ENCODE results near the gene EGLN3.
"Not testable (repeated sequence)": the region's sequence is repeated elsewhere in the genome, so short reads cannot be mapped to it uniquely, and the experiment has no call there.

The EGLN3 gene

GRCh38 chr14:33934043-33934750, 16.7 kb downstream of the EGLN3 start:
- no peak for DNase-seq

- no peak for DNase-seq
Measured at GRCh38 chr14:33933386-33933933, 17.4 kb downstream of the EGLN3 start.

DNA sequence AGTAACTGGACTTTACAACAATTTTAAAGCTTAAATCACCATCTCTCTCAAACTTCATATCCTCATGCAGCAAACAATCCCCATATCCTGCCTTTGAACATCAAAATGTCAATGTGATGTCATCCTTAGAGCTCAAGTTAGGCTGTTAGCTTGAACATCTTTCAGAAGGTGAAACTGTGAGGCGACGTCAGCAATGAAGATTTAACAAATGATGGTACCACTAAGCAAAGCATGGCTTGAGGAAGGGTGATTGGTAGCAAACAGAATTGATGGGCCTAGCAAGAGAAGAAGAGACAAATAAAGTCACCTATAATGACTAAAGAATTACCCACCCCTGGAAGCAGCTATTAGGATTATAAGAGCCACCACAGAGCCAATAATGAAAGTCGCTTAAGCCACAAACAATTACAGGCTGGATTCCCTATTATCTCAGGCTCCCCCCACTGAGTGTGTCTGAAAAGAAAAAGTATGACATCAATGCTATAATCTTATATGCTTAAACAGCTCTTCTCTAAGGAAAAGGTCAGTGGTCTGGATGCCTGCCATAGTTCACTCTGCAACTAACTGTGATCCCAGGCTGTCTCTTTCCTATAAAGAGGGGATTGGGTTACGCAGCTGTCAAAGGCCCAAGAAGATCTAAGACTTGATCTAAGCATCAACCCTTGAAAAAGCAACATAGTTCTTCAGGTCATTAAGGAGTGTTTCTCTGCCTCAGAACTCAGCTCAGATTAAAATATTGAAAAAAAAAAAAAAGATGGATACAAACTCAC, 18.1 kb downstream of the EGLN3 start:
- DNase-seq = no peak

DNA sequence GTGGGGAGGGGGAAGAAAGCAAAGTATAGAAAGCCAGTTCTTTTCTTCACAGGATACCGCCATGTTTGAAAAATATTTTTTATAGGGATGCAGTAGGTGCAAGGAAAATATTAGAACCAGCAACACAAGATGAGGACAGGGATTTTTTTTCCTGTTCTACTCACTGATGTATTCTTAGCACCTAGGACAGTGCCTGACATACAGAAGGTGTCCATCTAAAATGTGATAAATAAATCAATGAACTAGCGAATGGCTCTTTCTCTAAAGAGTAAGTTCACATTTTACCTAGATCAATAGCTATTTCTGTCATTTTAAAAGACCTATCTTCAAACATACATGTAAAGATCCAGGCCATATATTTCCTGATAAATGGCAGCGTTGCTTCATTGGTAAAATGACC, 18.8 kb downstream of the EGLN3 start:
- DNase-seq = no peak

DNA sequence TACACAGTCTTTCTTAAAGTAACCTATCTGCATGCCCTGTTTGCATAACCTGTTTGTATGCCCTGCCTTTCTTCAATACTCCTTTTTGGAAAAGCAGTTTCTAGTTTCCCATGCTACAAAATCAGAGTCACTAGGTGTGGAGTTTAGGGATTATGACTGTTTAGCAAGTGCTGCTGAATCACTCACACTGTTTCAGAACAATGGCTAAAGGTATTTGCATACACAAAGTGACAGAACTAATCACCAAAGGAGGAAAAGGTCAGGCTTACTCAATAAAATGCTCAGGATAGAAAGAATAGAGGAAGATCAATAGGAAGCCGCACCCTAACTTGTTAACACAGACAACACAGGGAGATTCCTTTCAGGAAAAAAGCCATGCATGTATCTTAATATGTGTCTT, 19.4 kb downstream of the EGLN3 start:
- no peak for DNase-seq

DNA sequence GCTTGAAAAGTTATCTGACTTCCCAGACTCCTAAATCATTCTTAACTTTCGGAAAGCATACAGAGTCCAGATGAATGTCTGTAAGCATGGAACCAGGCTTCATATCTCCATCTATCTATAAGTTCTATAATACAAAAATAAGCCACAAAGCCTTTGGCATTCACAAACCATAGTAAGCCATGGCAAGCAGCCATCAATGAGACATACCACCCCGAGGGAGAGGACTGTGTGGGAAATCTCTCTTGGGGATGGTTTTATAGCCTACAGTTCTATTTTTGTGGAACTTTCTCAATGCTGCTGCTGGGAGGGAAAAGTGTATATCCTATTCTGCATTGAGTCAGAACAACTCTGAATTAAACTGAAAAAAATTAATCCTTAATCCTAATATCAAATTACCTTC, 20.4 kb downstream of the EGLN3 start:
- DNase-seq = no peak

GRCh38 chr14:33929799-33930408, 21.0 kb downstream of the EGLN3 start:
- DNase-seq = no peak

DNA sequence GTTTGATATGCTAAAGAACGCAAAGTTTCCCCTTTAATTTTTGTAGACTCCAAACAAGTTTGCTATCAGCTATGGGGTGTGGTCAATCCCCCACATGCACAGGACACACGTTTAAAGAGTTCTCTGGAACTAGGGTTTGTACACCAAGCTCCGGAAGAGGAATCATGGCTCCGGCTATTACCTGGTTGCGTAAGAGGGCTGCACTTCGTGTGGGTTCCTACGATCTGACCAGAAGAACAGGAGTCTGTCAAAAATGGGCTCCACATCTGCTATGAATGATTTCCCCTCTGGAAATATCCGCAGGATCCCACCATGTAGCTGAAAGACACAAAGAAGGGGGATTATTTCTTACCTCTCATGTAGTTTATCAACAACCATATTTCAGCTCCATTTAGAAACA, 22.0 kb downstream of the EGLN3 start:
- no peak for DNase-seq

GRCh38 chr14:33927944-33928343, 22.9 kb downstream of the EGLN3 start:
- DNase-seq = no peak

DNA sequence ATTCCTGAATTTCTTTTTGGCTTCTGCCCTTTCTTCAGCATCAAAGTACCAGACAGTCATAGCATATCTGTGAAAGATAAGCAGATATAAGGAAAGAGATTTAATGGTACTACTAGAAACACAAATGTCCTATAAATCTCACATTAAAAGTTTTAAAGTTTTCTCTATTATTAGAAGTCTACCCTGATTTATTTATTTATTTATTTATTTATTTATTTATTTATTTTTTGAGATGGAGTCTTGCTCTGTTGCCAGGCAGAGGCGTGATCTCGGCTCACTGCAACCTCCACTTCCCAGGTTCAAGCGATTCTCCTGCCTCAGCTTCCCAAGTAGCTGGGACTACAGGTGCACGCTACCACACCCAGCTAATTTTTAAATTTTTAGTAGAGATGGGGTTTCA, 23.9 kb downstream of the EGLN3 start:
- not testable (repeated sequence) for DNase-seq

DNA sequence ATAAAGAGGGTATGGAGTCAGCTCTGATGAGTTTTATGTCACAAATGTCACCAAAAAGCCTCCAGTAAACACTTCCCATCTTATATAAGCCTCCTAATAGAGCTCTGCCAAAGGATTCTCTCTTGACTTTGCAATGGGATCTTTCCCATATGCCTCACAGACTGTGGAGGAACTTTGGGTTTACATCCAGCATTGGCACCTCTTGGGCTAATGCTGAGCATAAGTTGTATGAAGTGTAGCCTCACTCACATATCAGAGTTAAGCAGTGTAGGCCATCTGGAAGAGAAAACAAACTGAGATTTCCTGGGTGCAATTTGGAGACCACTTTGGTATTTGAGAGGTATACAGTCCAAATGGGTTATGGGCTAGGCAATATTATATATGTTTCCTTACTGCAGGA, 24.9 kb downstream of the EGLN3 start:
- no peak for DNase-seq

DNA sequence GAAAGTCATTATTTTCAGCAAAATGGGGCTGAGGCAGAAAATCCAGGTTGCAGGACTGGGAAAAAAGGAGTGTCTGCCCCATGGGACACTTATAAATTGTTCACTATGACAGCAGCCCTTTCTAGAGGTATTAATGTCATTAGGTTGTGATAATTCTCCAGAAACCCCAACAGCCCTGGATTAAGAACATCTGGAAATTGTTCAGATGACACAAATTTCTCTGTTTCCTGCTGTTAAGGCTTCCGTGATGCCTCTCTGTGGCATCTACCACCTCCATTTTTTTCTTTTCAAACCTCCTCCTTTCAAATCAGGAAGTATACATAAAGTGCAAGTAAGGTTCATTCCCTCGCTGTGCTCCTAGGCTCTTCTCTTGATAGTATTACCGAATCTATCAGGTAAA, 25.6 kb downstream of the EGLN3 start:
- DNase-seq = no peak

GRCh38 chr14:33924566-33925100, 26.2 kb downstream of the EGLN3 start:
- DNase-seq = no peak

- DNase-seq = no peak
Measured at GRCh38 chr14:33922125-33922524, 28.7 kb downstream of the EGLN3 start.

- DNase-seq = no peak
Measured at GRCh38 chr14:33918256-33918655, 32.6 kb downstream of the EGLN3 start.

GRCh38 chr14:33917661-33918060, 33.2 kb downstream of the EGLN3 start:
- no peak for DNase-seq

- DNase-seq = no peak
Measured at GRCh38 chr14:33916663-33917565, 34.0 kb downstream of the EGLN3 start.

- DNase-seq = no peak
Measured at GRCh38 chr14:33915682-33916081, 35.2 kb downstream of the EGLN3 start.

DNA sequence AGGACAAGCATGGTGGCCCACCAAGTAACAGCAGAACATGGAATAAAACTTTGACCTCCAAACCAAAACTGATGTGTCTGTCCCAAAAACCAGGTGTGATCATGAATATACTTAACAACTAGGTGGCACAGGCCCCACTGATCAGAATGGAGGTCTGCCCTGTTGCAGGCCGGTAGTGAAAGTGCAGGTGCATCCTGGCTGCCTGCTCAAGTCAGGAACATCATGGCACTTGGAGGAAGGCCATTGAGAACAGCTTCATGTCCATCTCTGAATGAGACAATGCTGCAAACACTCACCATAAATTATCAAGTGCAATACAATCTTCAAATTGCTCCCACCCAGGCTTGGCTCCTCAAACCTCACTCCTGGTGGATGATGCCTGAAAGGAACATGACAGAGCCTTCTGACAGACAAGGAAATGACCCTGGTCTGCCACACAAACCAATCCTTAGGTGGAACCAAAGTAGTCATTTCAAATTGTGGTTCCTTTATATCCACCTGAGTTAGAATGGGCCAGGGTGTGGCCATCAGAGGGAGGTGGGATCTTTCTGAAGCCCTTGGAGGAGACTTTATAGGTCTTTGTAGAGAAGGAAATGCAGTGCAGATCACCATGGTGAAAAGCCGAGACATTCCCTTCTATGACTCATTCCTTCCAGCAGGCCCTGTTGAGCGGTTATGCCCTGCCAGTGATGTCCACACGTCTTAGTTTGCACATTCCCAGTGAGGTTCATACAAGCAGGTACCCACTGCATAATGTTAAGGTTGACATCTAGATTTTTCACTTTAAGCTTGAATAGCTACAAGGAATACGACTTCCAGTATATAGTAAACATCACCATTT, 36.0 kb downstream of the EGLN3 start:
- DNase-seq = no peak

- DNase-seq = no peak
Measured at GRCh38 chr14:33911046-33911445, 39.8 kb downstream of the EGLN3 start.

- no peak for DNase-seq
Measured at GRCh38 chr14:33910435-33910834, 40.4 kb downstream of the EGLN3 start.

Data from activated naive CD4-positive, alpha-beta T cell treated with anti-CD3 and anti-CD28 coated beads, Interleukin-2, amount 50 U/mL, for 16 hours (primary cell).